22Rv1 (cell line): ENCODE results near the gene THAP8.

Source experiments
- ZFX ChIP-seq: fragments of 450-650 bp; IDR thresholded peaks from 2 replicates; pipeline ENCODE4 v1.6.1; 2017; ENCODE audit warnings: antibody characterized with exemption, borderline replicate concordance
- TF ChIP-seq, protein P1 (sequence below): fragments of 450-650 bp; IDR thresholded peaks from 2 replicates; pipeline ENCODE4 v1.5.1; 2017; ENCODE audit warnings: mild to moderate bottlenecking

DNA sequence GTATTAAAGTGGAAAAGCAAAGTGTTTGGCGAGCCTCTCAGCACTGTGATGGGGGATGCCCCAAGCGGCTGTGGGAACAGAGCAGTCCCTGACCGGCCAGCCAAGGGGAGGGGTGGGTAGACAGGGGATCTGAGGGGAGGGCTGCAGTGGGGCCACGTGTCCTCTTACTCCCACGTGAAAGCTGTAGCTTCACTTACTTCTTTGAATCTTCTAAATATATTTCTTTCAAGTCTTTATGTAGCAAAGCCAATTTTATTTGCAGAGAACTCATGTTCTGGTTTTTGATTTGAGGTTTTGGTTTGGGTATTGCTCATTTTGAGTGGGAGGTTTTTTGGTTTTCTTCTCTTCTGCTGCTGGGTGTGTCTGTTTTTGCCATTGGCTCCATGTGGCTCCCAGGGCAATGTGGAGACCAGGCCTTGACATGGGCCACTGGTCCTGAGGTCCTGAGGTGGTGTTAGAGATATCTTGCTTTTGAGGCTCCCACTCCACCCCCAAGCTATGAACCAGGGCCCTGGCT is 39.1 kb upstream of the THAP8 start:
- TF ChIP-seq, protein P1, sequence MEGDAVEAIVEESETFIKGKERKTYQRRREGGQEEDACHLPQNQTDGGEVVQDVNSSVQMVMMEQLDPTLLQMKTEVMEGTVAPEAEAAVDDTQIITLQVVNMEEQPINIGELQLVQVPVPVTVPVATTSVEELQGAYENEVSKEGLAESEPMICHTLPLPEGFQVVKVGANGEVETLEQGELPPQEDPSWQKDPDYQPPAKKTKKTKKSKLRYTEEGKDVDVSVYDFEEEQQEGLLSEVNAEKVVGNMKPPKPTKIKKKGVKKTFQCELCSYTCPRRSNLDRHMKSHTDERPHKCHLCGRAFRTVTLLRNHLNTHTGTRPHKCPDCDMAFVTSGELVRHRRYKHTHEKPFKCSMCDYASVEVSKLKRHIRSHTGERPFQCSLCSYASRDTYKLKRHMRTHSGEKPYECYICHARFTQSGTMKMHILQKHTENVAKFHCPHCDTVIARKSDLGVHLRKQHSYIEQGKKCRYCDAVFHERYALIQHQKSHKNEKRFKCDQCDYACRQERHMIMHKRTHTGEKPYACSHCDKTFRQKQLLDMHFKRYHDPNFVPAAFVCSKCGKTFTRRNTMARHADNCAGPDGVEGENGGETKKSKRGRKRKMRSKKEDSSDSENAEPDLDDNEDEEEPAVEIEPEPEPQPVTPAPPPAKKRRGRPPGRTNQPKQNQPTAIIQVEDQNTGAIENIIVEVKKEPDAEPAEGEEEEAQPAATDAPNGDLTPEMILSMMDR = no peak
- TF ChIP-seq ZFX = no peak
